WI38 (cell line): ENCODE measurements around the gene MEGF6.

Experiments used
- H3K4me3 ChIP-seq: 2 replicates; pipeline ENCODE4 v1.5.1; 2011; ENCODE audit warnings: low read depth, mild to moderate bottlenecking, control low read depth, low read length
- TF ChIP-seq, protein P1 (sequence below): IDR thresholded peaks from 2 replicates; pipeline ENCODE4 v1.5.1; 2012; ENCODE audit warnings: low read depth, mild to moderate bottlenecking, control low read depth, low read length

The MEGF6 gene

DNA sequence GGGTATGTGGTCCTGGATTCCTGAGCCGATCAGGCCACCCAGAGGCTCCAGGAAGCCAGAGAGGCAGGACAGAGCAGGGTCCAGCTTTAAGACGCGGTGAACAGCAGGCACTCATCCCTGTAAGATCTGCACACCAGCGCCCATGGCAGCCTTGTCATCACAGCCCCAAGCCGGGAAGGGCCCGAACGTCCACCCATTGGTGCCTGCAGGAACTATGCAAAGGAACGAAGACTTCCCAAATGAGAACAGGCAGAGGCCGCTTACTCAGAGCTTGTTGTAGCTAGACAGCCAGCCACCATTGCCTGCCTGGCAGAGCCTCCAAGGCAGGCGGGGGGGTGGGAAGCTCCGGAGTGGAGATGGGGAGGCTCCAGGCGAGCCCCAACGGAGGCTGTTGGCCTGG is 169.0 kb downstream of the MEGF6 start:
- TF ChIP-seq, protein P1, sequence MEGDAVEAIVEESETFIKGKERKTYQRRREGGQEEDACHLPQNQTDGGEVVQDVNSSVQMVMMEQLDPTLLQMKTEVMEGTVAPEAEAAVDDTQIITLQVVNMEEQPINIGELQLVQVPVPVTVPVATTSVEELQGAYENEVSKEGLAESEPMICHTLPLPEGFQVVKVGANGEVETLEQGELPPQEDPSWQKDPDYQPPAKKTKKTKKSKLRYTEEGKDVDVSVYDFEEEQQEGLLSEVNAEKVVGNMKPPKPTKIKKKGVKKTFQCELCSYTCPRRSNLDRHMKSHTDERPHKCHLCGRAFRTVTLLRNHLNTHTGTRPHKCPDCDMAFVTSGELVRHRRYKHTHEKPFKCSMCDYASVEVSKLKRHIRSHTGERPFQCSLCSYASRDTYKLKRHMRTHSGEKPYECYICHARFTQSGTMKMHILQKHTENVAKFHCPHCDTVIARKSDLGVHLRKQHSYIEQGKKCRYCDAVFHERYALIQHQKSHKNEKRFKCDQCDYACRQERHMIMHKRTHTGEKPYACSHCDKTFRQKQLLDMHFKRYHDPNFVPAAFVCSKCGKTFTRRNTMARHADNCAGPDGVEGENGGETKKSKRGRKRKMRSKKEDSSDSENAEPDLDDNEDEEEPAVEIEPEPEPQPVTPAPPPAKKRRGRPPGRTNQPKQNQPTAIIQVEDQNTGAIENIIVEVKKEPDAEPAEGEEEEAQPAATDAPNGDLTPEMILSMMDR: no peak
- H3K4me3 ChIP-seq: no peak overlapping the region

DNA sequence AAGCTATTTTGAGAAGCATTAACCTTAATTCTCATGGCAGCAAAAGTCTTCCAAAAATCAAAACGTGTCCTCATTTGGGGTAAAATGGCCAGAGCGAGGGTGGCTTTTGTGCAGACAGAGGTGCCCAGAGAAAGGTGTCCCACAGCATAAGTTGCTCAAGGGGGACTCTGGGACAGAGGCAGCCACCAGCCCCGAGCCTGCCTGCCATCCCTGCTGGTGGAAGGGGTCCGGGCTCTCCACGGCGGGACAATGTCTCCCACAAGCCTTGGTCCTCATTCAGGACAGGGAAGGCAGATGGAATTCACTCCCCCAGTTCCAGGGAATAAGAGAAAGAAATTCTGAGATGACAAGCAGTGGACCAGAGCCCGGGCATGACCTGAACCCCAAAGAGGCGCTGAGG is 169.4 kb downstream of the MEGF6 start:
- TF ChIP-seq, protein P1: no peak
- H3K4me3 ChIP-seq: no peak overlapping the region

DNA sequence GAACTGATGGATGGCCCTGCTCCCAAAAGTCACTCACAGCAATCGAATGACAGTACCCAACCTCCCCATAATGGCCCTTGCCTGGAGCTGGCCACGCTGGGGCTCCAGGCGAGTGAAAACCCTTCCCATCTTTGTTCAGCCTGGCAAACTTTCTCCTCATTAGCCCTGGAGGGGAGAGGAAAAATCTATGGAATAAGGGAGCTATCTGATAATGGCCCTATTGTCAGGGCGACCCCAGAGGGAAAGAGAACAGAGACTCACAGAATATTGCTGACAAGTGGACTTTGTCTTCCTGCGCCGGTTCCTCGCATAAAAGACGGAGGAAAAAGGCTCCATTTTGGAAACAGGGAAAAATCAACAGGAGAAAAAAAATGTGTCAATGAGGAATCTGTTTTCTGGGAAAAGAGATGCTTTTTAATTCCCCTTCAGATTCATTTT is 169.9 kb downstream of the MEGF6 start:
- TF ChIP-seq, protein P1: no peak
- no peak overlapping the region for H3K4me3 ChIP-seq

DNA sequence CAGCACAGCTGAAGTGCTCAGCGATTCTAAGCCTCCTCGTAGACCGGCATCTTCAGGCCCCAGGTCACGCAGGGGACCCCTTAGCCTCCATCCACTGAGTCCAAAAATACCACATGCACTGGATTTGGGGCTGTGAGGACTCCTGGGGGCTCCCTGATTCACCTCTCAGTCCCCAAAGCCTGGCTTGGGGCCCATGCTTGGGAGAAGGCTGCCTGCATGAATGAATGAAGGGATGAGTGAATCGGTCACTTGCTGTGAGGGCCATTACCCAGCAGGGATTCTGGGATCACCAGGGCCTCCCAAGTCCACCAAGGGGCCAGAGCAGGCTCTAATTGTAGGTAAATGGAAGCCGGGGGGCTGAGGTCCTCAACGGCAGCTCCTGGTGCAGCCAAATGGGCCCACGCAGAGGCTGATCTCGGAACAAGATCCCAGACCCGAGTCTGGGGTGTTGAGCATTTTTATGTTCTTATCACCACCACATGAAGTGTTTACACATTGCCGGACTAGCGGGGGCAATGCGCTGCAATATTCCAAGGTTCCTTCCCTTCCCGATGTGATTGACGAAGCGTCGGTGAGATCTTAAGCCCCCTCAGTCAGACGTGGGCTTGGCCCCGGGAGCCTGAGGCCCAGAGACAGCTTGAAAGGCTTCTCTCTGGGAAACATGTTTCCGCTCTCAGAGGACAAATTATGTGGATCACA is 170.4 kb downstream of the MEGF6 start:
- TF ChIP-seq, protein P1: no peak
- no peak overlapping the region for H3K4me3 ChIP-seq

DNA sequence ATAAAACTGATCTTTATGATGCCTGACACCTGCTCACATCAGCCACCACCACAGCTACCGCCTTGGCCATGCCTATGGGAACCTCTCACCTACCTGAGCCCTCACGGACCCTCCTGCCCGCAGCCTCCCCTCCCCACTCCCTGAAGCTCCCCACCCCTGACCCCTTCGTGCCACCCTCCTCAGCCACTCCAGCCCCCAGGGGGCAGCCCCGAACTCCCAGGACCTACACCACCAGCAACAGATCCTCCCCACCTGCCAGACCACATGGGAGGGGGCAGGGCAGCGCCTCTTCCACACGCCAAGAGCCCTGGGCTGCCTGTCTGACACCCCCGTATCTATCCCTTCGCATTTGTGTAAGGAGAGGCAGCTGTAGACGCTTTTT is 171.0 kb downstream of the MEGF6 start:
- H3K4me3 ChIP-seq: no peak overlapping the region
- TF ChIP-seq, protein P1: no peak
